Neural progenitor cell (in vitro differentiated cells): Measurements from ENCODE around the gene C1orf50.

Experiments used
- CTCF ChIP-seq: fragments of 200-600 bp; sonication (generic); IDR thresholded peaks from 2 replicates; pipeline ENCODE4 v1.5.1; 2017; ENCODE audit warnings: antibody characterized with exemption, mild to moderate bottlenecking
- EZH2 ChIP-seq: fragments of 200-600 bp; sonication (generic); IDR thresholded peaks from 2 replicates; pipeline ENCODE4 v1.6.1; 2017; ENCODE audit warnings: antibody characterized with exemption, mild to moderate bottlenecking, moderate library complexity

- TF ChIP-seq CTCF, result no peak
- no peak for TF ChIP-seq EZH2
Measured at GRCh38 chr1:42817976-42818375, 50.9 kb downstream of the C1orf50 start.
